GM23248 (cell line): ENCODE measurements around the gene CPNE5.

Source experiments
- EZH2 ChIP-seq: fragments of 200-600 bp; sonication (generic); IDR thresholded peaks from 2 replicates; pipeline ENCODE4 v1.6.1; 2018; ENCODE audit warnings: antibody characterized with exemption, mild to moderate bottlenecking; ENCODE audit not compliant: insufficient read depth, poor library complexity, severe bottlenecking
- EZH2phosphoT487 ChIP-seq: fragments of 200-600 bp; sonication (generic); IDR thresholded peaks from 2 replicates; pipeline ENCODE4 v1.6.1; 2018; ENCODE audit warnings: antibody characterized with exemption, moderate library complexity, mild to moderate bottlenecking, low read depth; ENCODE audit not compliant: insufficient read depth

DNA sequence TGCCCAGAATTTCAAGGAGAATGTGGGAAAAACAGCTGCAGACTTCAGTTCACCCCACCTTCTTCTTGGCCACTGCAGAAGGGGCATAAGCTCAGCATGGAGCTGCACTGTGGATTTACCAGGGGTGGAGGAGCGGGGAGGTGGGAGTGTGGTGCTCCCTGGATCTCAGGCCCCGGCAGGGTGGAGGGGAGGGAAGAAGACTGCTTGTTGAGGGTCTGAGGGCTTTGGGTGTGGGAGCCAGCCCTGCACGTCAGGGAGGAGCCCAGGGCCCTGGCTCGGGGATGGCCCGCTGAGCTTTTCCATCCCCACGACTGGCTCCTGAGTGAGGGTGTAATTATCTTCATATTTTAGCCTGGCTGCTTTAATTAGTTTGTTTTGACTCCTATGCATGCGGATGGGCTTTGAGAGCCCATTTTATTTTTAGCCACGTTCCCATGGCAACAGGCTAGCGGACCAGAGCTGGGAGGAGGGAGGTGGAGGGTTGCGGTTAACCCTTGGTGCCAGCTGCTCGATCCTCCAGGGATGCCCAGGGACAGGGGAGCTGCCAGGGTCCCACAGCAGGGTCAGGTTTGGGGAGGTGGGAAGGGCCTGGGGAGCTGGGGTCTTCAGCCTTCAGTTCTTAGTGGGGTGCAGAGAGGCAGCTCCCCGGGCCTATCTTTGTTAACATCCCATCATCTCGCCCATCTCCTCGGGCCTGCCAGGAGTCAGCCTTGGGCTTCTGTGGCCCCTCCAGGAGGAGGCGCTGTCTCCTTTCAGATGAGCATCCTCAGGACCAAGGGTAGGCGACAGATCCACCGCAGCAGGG lies 73.4 kb downstream of the CPNE5 start:
- no peak for TF ChIP-seq EZH2
- TF ChIP-seq EZH2phosphoT487, result no peak
